K562 (cell line): Measurements from ENCODE around the gene POLR2L. TPM values are rescaled to one million over a fixed set of nuclear protein-coding genes. Genes with fewer than 3 reads are reported as not detected.

Source experiments
- BRD9 ChIP-seq: fragments of 450-650 bp; IDR thresholded peaks from 2 replicates; pipeline ENCODE4 v1.6.1; 2018; ENCODE audit warnings: low read depth; ENCODE audit not compliant: partially characterized antibody
- CCAR2 ChIP-seq: fragments of 200-400 bp; formaldehyde crosslinking; IDR thresholded peaks from 2 replicates; pipeline ENCODE4 v1.6.1; 2017; ENCODE audit warnings: mild to moderate bottlenecking, low read depth, low read length
- CREB1 ChIP-seq, 2 experiments: sonication (generic) in 1 of 2; formaldehyde crosslinking in 1 of 2; IDR thresholded peaks; 2 replicates each; pipeline versions ENCODE4 v1.6.1 to v1.8.0; 2012 to 2022; ENCODE audit warnings: inconsistent platforms in 1 of 2, mild to moderate bottlenecking in 1 of 2, missing genetic modification reagents in 1 of 2, moderate library complexity in 1 of 2
- FOXA1 ChIP-seq: fragments of 450-650 bp; IDR thresholded peaks from 2 replicates; pipeline ENCODE4 v1.6.1; 2016; ENCODE audit warnings: mild to moderate bottlenecking, borderline replicate concordance
- HDAC6 ChIP-seq: IDR thresholded peaks from 2 replicates; pipeline ENCODE4 v1.6.1; 2012; ENCODE audit warnings: low read depth, mild to moderate bottlenecking, control low read depth, inconsistent platforms, low read length, moderate library complexity
- KHSRP ChIP-seq: fragments of 450-650 bp; IDR thresholded peaks from 2 replicates; pipeline ENCODE4 v1.6.1; 2017
- KLF16 ChIP-seq: IDR thresholded peaks from 2 replicates; pipeline ENCODE4 v1.6.1; 2016; ENCODE audit warnings: antibody characterized with exemption
- MCM5 ChIP-seq: fragments of 450-650 bp; IDR thresholded peaks from 2 replicates; pipeline ENCODE4 v1.6.1; 2016; ENCODE audit warnings: low read depth
- RB1 ChIP-seq: fragments of 450-650 bp; IDR thresholded peaks from 2 replicates; pipeline ENCODE4 v1.6.1; 2017; ENCODE audit warnings: low read depth, mild to moderate bottlenecking
- RBBP5 ChIP-seq: fragments of 200-600 bp; sonication (generic); IDR thresholded peaks from 2 replicates; pipeline ENCODE4 v1.6.1; 2012; ENCODE audit warnings: borderline replicate concordance, mild to moderate bottlenecking, low read length, control low read depth, inconsistent platforms; ENCODE audit not compliant: insufficient read depth, poor library complexity, severe bottlenecking
- SMARCC2 ChIP-seq: fragments of 450-650 bp; IDR thresholded peaks from 2 replicates; pipeline ENCODE4 v1.6.1; 2017; ENCODE audit warnings: antibody characterized with exemption, moderate library complexity, mild to moderate bottlenecking, low read depth
- ZC3H8 ChIP-seq: fragments of 450-650 bp; IDR thresholded peaks from 2 replicates; pipeline ENCODE4 v1.6.1; 2017
- ZNF263 ChIP-seq: sonication (generic); formaldehyde crosslinking; IDR thresholded peaks from 2 replicates; pipeline ENCODE4 v1.8.0; 2022; ENCODE audit warnings: mild to moderate bottlenecking, missing genetic modification reagents, borderline replicate concordance
- ZNF444 ChIP-seq: fragments of 250-450 bp; sonication (Bioruptor Pico); IDR thresholded peaks from 2 replicates; pipeline ENCODE4 v1.4.0; 2020; ENCODE audit warnings: mild to moderate bottlenecking, moderate library complexity
- ZNF589 ChIP-seq: fragments of 200-800 bp; sonication (Bioruptor generic); IDR thresholded peaks from 2 replicates; pipeline ENCODE4 v1.6.1; 2016; ENCODE audit warnings: low read depth, missing genetic modification characterization, missing compliant biosample characterization
- polyA plus RNA-seq, 8 experiments: library from polyadenylated mRNA; depleted of rRNA in 4 of 8; stranded (reverse) in 5 of 8; unstranded in 3 of 8; fragments of >200 nt; fragmentation: Nextera tagmentation in 2 of 8; fragmentation: Illumina TruSeq in 1 of 8; extraction: Ambion mirVana in 2 of 8; extraction: Trizol in 1 of 8; gene quantifications; 2 replicates each; pipeline versions ENCODE4 v1.2.1 to v1.2.3, GENCODE V29; 2011 to 2014; ENCODE audit warnings: inconsistent platforms in 1 of 8, missing spikeins in 1 of 8
- total RNA-seq, 7 experiments: library from RNA; depleted of rRNA in 6 of 7; stranded (reverse); fragments of >200 nt in 6 of 7; fragmentation: Illumina TruSeq in 2 of 7; extraction: Trizol in 2 of 7; gene quantifications; 2 replicates each; pipeline versions ENCODE4 v1.2.1 to v1.2.3, GENCODE V29; 2011 to 2021; ENCODE audit warnings: low replicate concordance in 1 of 7
- TF ChIP-seq, protein P1 (sequence below): sonication (generic); formaldehyde crosslinking; IDR thresholded peaks from 2 replicates; pipeline ENCODE4 v1.8.0; 2022; ENCODE audit warnings: mild to moderate bottlenecking, missing genetic modification reagents
- TF ChIP-seq, protein P2 (sequence below): fragments of 450-650 bp; conservative IDR thresholded peaks from 2 replicates; pipeline ENCODE4 v1.6.1; 2016; ENCODE audit warnings: missing genetic modification characterization, low read depth, mild to moderate bottlenecking, missing compliant biosample characterization, moderate library complexity
- TF ChIP-seq, protein P3 (sequence below): sonication (generic); formaldehyde crosslinking; IDR thresholded peaks from 2 replicates; pipeline ENCODE4 v1.8.0; 2022; ENCODE audit warnings: missing genetic modification reagents, mild to moderate bottlenecking, borderline replicate concordance

The POLR2L gene
- total and polyA plus RNA-seq, 9 of the 15 experiments (the other 6 are each of a cell fraction or from before 2014, with no cell fraction given): 38.3 to 688 (median 108) TPM

DNA sequence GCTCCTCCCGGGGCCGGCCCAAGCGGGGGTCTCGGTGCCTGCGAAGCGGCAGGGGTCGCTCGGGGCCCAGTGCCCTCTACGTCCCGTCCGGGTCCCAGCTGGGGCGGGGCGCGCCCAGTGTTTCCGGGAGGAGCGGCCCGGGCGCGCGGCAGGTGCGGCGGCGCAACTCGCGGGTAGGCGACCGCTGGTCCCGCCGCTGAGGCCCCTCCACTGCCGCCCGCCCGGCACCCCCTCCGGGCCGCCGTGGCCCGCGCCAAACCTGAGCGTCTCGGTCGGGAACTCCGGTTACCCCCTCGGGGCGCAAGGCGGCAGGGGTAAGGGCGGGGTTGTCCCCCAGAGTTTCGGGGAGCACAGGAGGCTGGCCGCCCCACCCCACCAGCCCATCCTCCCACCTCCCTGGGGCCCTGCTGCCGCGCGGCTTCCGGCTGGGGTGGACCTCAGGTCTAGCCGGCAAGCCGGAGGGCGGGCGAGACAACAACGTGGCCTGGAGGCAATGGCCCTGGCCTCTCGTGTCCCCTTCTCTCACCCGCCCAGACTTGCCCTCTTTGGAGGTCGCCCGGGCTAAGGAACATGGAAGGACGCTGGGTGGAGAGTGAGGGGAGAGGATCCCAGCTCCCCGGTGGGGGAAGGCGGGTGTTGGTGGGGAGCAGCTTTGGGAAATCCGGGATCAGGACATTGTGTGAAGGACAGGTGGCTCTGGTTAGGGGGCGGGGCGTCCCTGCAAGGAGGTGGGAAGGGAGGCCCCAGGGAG lies 15.0 kb downstream of the POLR2L start (continued):
- TF ChIP-seq, protein P1, sequence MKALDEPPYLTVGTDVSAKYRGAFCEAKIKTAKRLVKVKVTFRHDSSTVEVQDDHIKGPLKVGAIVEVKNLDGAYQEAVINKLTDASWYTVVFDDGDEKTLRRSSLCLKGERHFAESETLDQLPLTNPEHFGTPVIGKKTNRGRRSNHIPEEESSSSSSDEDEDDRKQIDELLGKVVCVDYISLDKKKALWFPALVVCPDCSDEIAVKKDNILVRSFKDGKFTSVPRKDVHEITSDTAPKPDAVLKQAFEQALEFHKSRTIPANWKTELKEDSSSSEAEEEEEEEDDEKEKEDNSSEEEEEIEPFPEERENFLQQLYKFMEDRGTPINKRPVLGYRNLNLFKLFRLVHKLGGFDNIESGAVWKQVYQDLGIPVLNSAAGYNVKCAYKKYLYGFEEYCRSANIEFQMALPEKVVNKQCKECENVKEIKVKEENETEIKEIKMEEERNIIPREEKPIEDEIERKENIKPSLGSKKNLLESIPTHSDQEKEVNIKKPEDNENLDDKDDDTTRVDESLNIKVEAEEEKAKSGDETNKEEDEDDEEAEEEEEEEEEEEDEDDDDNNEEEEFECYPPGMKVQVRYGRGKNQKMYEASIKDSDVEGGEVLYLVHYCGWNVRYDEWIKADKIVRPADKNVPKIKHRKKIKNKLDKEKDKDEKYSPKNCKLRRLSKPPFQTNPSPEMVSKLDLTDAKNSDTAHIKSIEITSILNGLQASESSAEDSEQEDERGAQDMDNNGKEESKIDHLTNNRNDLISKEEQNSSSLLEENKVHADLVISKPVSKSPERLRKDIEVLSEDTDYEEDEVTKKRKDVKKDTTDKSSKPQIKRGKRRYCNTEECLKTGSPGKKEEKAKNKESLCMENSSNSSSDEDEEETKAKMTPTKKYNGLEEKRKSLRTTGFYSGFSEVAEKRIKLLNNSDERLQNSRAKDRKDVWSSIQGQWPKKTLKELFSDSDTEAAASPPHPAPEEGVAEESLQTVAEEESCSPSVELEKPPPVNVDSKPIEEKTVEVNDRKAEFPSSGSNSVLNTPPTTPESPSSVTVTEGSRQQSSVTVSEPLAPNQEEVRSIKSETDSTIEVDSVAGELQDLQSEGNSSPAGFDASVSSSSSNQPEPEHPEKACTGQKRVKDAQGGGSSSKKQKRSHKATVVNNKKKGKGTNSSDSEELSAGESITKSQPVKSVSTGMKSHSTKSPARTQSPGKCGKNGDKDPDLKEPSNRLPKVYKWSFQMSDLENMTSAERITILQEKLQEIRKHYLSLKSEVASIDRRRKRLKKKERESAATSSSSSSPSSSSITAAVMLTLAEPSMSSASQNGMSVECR (CRISPR knock-in tag): peak; percentile 75
- TF ChIP-seq HDAC6: no peak
- TF ChIP-seq, protein P2, sequence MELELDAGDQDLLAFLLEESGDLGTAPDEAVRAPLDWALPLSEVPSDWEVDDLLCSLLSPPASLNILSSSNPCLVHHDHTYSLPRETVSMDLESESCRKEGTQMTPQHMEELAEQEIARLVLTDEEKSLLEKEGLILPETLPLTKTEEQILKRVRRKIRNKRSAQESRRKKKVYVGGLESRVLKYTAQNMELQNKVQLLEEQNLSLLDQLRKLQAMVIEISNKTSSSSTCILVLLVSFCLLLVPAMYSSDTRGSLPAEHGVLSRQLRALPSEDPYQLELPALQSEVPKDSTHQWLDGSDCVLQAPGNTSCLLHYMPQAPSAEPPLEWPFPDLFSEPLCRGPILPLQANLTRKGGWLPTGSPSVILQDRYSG (tag): no peak
- peak; percentile 72; the same call in 1 of the 2 replicates for TF ChIP-seq RB1
- no peak for TF ChIP-seq MCM5
- no peak for TF ChIP-seq ZNF444 (CRISPR knock-in tag)
- no peak for TF ChIP-seq KLF16
- no peak for TF ChIP-seq ZNF589 (CRISPR knock-in tag)
- no peak for TF ChIP-seq FOXA1
- TF ChIP-seq ZC3H8: no peak
- TF ChIP-seq CCAR2: no peak
- TF ChIP-seq CREB1 (IDR thresholded peaks at IDR 0.05): 0 out of 2 replicates have a peak, but pooled peaks have one; percentile 13
- no peak for TF ChIP-seq CREB1 (CRISPR knock-in tag; IDR thresholded peaks at IDR 0.05)
- TF ChIP-seq, protein P3, sequence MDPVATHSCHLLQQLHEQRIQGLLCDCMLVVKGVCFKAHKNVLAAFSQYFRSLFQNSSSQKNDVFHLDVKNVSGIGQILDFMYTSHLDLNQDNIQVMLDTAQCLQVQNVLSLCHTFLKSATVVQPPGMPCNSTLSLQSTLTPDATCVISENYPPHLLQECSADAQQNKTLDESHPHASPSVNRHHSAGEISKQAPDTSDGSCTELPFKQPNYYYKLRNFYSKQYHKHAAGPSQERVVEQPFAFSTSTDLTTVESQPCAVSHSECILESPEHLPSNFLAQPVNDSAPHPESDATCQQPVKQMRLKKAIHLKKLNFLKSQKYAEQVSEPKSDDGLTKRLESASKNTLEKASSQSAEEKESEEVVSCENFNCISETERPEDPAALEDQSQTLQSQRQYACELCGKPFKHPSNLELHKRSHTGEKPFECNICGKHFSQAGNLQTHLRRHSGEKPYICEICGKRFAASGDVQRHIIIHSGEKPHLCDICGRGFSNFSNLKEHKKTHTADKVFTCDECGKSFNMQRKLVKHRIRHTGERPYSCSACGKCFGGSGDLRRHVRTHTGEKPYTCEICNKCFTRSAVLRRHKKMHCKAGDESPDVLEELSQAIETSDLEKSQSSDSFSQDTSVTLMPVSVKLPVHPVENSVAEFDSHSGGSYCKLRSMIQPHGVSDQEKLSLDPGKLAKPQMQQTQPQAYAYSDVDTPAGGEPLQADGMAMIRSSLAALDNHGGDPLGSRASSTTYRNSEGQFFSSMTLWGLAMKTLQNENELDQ (CRISPR knock-in tag): no peak
- no peak; the same call in 1 of the 2 replicates for TF ChIP-seq ZNF263 (CRISPR knock-in tag)
- TF ChIP-seq SMARCC2: no peak
- TF ChIP-seq KHSRP: no peak
- TF ChIP-seq BRD9: no peak
- TF ChIP-seq RBBP5: no peak
